HG03575 (cell line): ENCODE measurements around the gene CDC42BPB.

Source experiments
- ATAC-seq: cut with Tn5 transposase; IDR thresholded peaks from one replicate; pipeline ENCODE4 v1.9.1; 2021; ENCODE audit not compliant: unreplicated experiment, insufficient number of reproducible peaks, low FRiP score; ENCODE audit errors: extremely low read depth

Gene CDC42BPB

GRCh38 chr14:103078860-103079587, 21.7 kb upstream of the CDC42BPB start:
- ATAC-seq: no peak

DNA sequence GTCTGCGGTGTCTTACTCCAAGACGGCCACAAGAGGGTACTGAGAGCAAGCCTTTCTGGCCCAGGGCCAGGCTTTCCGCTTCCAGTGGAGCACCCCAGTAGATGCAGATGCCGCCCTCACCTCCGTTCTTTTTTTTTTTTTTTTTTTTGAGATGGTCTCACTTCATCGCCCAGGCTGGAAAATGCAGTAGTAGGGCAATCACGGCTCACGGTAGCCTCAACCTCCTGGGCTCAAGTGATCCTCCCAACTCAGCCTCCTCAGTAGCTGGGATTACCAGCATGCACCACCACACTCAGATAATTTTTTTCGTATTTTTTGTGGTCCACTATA, 21.0 kb upstream of the CDC42BPB start:
- no peak for ATAC-seq

DNA sequence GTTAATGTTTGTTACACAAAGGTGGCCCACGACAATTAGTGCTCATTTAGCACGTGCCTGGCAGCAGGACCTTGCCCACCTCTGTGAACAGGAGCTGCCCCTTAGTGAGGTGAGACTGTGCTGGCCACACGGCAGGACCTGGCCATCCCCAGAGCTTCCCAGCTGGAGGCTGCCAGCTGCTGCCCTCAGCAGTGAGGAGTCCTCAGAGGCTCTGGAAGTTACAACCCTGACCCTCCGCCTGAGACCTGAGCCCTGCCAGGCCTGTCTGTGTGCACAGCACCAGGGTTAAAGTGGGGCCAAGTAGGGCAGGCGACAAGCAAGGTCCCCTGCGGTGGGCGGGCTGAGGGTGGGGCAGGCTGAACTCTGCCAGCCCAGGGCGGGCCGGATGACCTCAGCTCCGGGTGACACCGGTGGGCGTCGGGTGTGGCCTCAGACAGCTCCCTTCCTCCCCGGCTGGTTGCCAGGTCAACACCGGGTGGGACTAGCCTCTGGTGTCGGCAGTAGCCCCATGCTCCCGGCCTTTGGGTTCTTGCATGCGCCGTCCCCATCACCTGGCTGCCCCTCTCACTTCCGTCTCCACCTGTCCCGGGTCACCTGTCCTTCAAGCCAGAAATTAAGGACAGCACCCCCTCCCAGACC, 17.5 kb upstream of the CDC42BPB start:
- no peak for ATAC-seq

- ATAC-seq: no peak
Observed at GRCh38 chr14:103073876-103074728, 16.8 kb upstream of the CDC42BPB start.

DNA sequence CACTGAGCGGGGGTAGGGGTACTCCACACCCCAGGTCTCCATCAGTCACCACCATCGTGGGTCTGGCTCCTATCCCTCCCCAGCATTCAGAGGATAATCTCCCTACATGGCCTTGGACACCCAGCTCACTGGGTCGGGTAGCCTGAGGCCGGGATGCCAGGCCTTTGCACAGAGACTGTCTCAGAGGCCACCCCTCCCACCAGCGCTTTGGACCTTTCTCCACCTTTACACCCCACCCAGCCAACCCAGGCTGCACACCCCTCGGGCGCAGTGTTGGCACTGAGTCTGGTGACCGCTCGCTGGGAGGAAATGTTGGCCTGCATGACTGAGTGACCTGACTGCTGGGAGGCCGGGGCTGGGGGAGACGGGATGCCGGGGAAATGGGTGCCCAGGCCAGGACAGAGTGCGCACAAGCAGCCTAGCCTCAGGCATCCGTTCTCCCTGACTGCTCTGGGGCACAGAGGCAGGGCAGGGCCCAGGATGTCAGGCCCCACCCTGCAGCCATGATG, 16.1 kb upstream of the CDC42BPB start:
- ATAC-seq: no peak

- no peak for ATAC-seq
Observed at GRCh38 chr14:103072595-103073366, 15.4 kb upstream of the CDC42BPB start.

DNA sequence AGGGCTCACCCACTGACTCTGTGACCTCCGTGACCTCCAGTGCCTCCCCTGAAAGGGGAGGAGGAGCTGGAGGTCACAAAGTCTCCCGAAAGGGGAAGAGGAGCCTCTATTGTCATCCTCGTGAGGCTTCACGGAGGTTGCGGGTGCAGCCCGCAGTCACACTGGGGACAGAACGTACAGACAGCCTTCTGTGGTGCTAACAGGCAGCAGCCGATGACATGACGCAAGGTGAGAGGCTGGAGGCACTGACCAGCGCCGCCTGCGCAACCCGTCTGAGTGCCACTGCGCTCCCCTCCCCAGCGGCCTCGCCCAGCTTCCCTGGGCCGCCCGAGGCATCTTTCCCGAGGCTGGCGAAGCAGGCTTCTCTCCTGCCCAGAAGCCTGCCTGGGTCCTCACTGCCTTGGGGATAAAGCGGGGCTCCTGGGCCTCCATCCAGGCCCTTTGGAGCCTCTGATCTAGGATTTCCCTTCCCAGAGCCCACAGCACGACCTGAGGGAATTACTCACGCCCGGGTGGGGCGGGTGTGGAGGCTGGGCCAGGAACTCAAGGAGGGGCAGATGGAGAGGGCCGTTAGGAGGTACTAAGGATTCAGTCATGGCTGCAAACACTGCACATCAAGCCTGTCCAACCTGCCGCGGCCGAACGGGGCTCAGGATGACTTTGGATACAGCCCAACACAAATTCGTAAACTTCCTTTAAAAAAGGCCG, 14.3 kb upstream of the CDC42BPB start:
- no peak for ATAC-seq

GRCh38 chr14:103070971-103071542, 13.7 kb upstream of the CDC42BPB start:
- no peak for ATAC-seq

- ATAC-seq: no peak
Observed at GRCh38 chr14:103070263-103070885, 13.0 kb upstream of the CDC42BPB start.

DNA sequence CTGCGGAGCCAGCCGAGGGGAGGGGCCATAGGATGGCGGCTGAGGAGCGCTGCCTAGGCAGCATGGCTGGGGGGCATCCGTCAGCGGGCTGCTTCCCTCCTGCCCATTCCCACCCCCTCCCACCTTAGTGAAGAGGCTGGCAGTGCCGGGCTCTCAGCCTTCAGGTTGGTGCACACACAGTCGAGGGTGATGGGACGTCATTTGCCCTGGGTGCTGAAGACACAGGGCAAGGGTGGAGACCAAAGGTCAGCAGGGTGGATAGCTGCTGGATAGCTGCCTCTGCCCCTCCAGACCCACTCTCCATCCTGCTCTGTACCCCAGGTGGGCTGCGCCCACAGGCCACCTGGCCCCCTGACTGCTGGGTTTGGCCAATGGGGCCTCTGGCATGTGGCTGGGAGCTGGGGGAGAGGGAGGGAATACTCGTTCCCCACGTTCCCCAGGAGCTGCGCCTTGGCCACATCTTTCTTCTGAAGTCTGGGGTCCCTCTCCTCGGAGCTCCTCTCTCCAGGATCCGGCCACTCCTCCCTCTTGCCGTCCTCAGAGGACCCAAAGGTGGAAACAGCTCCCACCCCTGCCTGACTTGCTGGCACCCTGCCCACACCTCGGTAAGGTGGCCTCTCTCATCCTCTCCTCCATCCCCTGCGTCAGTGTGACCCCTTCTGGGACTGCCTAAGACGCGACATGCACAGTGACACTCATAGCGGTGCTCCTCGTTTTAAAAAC, 11.2 kb upstream of the CDC42BPB start:
- ATAC-seq: no peak

- no peak for ATAC-seq
Observed at GRCh38 chr14:103067231-103067954, 10.0 kb upstream of the CDC42BPB start.

- no peak for ATAC-seq
Observed at GRCh38 chr14:103066399-103066798, 9.1 kb upstream of the CDC42BPB start.

DNA sequence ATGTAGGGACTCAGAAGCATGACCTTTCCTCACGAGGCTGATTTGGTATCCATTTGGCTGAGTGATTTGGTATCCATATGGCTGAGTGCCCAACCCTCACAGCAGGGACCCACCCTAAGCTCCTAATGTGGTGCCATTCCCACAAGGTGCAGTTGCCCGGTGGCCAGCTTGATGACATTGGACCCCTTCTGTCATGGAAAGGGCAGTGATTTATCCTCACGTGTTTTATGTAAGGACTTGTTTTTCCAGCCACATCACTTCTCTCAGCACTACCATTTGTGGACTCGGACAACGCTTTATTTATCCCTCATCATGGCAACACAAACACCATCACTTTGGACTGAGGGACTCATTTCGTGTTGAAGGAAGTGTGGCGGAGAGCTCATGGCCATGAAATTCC, 8.5 kb upstream of the CDC42BPB start:
- no peak for ATAC-seq

DNA sequence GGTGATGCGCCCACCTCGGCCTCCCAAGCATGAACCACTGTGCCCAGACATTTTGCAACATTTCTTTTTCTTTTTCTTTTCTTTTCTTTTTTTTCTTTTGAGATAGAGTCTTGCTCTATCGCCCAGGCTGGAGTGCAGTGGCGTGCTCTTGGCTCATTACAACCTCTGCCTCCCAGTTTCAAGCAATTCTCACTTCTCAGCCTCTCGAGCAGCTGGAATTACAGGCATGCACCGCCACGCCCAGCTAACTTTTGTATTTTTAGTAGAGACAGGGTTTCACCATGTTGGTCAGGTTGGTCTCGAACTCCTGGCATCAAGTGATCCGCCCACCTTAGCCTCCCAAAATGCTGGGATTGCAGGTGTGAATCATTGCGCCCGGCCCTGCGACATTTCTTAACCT, 7.6 kb upstream of the CDC42BPB start:
- ATAC-seq: no peak

DNA sequence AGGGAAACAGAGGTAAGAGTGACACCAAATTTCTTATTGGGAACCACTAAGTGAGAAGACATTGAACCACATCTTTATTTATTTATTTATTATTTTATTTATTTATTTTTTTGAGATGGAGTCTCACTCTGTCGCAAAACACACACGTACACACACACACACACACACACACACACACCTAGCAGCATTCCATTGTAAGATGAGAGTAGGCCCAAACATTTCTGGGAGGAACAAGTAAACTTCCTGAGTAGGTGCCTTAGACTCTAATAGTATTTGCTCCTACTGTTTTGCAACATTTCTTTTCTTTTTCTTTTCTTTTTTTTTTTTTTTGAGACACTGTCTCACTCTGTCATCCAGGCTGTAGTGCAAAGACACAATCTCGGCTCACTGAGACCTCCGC, 7.1 kb upstream of the CDC42BPB start:
- no peak for ATAC-seq

GRCh38 chr14:103061482-103061976, 4.2 kb upstream of the CDC42BPB start:
- ATAC-seq: no peak
